GM19239 (cell line): ENCODE results near the gene ALPP.
"Not testable (repeated sequence)": the region's sequence is repeated elsewhere in the genome, so short reads cannot be mapped to it uniquely, and the experiment has no call there.

Source experiments
- DNase-seq: peaks from one replicate; pipeline ENCODE4 v3.0.0; 2011; ENCODE audit warnings: low spot score; ENCODE audit not compliant: insufficient read length
- FAIRE-seq: peaks from 2 replicates; lab custom pipeline; 2011; peaks lifted over from hg19 to GRCh38; lab: Jason Lieb, UNC

The ALPP gene

DNA sequence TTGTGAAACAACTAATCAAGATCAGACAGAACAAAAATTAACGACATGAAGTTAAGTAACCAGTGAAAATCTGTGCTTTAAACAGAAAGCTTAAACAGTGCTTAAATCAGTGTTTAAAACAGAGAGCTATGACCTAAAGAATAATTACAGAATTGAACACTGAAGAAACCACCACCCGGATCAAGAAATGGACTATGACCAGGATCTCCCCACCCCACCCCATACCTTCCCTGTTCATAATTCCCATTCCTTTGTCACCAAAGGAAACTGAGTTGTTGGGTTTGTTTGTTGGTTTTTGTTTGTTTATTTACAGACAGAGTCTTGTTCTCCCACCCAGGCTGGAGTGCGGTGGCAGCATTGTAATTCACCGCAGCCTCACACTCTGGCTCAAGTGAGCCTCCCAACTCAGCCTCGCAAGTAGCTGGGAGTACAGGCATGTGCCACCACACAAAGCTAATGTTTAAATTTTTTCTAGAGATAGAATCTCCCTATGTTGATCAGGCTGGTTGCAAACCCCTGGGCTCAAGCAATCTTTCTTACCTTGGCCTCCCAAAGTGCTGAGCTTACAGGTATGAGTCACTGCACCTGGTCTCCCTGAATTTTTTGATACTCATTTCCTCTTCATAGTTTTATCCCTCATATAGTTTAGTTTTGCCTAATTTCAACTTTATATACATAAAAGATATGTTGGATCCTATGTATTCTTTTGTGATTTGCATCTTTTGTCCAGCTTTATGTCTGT lies 19.9 kb downstream of the ALPP start:
- FAIRE-seq = no peak

GRCh38 chr2:232400256-232401015 lies 21.9 kb downstream of the ALPP start:
- FAIRE-seq (no peak), DNase-seq (no peak)

More for the DNA sequence above, 19.9 kb downstream of the ALPP start:
- DNase-seq = no peak

DNA sequence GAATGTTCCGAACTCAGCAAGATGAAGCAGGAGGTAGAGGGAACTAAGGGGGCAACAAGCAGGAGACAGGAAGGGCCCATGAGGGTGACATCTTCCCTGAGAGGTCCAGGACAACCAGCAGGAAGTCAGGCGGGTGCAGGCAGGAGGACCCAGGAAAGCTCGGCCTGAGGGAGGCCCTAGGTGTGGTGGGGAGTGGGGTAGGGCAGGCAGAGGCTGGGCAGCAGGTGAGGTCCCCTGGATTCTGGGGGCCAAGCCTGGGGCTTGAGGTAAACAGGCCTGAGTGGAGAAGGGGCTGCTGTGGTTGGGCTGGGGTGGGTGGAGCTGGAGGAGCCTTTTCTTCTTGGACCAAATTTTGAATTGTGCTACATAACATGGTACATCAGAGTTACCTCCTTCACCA lies 24.0 kb downstream of the ALPP start:
- no peak for DNase-seq
- no peak for FAIRE-seq

GRCh38 chr2:232405943-232406510 lies 27.5 kb downstream of the ALPP start:
- DNase-seq (no peak), FAIRE-seq (no peak)

DNA sequence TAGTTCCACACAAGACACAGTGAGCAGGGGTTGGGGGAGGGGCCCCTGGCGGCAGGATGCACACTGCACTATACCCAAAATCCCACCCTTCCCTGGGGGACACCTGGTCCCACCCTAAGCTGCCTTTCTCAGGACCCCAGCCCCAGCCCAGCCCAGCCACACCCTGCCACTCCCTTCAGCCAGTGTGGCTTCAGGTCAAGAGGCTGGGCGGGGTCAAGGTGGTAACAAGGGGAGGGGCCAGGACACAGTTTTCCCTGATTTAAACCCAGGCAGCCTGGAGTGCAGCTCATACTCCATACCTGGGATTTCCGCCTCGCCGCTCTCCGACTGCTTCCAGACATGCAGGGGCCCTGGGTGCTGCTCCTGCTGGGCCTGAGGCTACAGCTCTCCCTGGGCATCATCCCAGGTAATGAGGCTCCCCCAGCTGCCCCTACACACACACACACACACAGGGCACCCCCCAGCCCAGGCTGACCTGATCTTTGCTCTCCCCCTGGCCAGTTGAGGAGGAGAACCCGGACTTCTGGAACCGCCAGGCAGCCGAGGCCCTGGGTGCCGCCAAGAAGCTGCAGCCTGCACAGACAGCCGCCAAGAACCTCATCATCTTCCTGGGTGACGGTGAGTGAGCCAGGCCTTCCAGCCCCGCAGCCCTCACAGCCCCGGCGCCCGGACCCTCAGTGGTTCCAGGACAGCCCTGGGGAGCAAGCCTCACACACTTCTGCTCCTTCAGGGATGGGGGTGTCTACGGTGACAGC lies 28.2 kb downstream of the ALPP start, which contains the start of gene ALPG:
Gene ALPG, plus strand, starts transcription at position 289 of the 755 bp plus-strand sequence. Its CDS starts 51 bp downstream, at position 340.
- FAIRE-seq (no peak), DNase-seq (no peak)

DNA sequence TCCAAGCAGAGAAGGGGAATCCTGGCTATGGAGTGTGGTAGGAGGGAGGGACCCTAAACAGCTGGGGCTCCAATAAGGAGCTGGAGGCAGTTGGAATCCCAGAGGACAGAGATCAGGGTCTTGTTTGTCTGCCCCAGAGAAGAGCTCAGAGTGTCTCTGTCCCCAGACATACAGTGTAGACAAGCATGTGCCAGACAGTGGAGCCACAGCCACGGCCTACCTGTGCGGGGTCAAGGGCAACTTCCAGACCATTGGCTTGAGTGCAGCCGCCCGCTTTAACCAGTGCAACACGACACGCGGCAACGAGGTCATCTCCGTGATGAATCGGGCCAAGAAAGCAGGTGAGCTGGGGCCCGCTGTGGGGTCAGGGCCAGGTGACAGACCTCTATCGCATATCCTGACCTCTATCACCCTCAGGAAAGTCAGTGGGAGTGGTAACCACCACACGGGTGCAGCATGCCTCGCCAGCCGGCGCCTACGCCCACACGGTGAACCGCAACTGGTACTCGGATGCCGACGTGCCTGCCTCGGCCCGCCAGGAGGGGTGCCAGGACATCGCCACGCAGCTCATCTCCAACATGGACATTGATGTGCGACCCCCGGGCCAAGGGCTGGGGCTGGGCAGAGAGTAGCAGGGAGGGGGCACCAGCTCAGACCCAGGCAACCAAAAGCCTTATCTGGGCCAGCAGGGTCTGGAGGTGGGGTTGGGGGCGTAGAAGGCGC lies 29.0 kb downstream of the ALPP start:
- DNase-seq, FAIRE-seq: not testable (repeated sequence)

- not testable (repeated sequence) for FAIRE-seq
Observed at GRCh38 chr2:232408269-232408668, 29.7 kb downstream of the ALPP start.

GRCh38 chr2:232409617-232410016 lies 31.1 kb downstream of the ALPP start:
- not testable (repeated sequence) for FAIRE-seq, DNase-seq

More at GRCh38 chr2:232408269-232408668, 29.7 kb downstream of the ALPP start:
- DNase-seq = not testable (repeated sequence)

DNA sequence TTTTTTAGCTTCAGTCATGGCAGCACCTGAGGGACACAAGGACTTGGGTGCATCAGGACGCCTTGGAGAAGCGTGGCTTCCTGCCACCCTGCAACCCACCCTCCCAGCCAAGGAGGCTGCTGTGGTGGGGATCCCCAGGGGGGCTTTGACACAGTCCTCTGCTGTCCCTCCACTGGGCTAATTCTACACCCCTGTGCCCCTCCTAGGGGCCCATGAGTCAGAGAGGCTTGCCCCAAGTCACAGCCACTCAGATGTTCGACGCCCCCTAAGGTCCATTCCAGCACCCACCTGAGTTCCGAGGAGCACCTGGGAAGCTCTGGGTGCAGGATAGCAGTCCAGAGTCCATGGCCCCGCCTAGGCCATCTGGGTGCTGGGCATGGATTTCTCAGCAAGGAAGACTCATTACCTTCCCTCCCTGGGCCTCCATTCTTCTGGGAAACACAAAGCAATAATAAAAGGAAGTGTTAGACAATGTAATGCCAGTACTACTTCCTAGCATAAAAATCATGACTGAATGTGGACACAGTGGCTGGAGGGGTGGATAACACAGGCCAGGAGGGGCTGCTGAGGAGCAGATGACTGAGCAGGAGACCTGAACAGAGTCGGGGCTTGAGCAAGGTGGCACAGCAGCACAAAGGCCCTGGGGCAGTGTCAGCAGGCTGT lies 31.8 kb downstream of the ALPP start:
- DNase-seq (no peak), FAIRE-seq (no peak)

DNA sequence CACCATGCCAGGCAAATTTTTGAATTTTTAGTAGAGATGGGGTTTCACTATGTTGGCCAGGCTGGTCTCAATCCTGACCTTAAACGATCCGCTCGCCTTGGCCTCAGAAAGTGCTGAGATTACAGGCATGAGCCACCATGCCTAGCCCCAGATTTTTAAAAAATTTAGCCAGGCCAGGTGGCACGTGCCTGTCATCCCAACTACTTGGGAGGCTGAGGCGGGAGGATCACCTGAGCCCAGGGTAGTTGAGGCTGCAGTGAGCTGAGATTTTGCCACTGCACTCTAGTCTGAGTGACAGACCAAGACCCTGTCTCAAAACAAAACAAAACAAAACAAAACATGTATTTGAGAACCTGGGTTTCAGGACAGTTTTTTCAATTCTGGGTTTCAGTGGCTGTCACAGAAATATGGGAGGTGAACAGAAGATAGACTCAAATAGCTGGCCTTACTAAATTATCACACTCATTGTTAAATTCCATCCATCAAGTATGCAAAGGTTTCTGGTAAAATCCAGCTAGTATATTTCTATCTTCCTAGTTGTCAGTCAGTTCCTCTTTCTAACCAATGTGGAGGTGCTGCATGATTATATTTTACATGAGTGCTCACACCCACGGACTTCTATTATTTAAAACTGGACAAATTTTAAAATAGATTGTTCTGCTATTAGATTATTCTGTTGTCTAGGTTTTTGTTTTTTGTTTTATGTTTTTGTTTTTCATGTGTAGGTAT lies 33.5 kb downstream of the ALPP start:
- no peak for DNase-seq
- FAIRE-seq = no peak

GRCh38 chr2:232412986-232413385 lies 34.4 kb downstream of the ALPP start:
- DNase-seq = no peak
- FAIRE-seq = peak; percentile 26

DNA sequence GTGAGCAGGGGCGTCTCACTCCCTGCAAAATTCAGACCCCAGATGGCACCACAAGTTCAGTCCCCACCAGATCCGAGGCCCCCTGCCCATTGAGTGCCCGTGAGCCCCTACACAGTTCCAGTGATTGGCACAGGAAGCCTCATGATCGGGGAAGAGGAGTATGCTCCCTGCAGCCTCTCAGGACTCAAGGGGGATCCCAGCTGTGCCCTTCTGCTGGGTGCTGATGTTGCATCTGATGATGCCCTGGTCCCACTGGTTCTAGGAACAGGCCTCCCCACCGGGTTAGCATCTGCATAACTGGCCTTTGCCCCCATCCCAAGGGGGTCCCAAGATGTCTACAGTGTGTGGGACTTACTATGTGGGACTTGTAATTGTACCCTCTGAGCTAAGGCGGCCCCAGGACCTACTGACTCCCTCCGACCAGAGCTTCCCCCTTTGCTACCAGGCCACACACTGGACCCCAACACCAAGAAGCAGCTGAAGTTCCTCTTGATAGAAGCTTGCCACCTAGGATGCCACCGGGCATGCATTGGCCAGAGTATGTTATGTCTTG lies 36.7 kb downstream of the ALPP start:
- no peak for FAIRE-seq
- DNase-seq = no peak

- DNase-seq (no peak), FAIRE-seq (no peak)
Observed at GRCh38 chr2:232415736-232416520, 37.4 kb downstream of the ALPP start.

DNA sequence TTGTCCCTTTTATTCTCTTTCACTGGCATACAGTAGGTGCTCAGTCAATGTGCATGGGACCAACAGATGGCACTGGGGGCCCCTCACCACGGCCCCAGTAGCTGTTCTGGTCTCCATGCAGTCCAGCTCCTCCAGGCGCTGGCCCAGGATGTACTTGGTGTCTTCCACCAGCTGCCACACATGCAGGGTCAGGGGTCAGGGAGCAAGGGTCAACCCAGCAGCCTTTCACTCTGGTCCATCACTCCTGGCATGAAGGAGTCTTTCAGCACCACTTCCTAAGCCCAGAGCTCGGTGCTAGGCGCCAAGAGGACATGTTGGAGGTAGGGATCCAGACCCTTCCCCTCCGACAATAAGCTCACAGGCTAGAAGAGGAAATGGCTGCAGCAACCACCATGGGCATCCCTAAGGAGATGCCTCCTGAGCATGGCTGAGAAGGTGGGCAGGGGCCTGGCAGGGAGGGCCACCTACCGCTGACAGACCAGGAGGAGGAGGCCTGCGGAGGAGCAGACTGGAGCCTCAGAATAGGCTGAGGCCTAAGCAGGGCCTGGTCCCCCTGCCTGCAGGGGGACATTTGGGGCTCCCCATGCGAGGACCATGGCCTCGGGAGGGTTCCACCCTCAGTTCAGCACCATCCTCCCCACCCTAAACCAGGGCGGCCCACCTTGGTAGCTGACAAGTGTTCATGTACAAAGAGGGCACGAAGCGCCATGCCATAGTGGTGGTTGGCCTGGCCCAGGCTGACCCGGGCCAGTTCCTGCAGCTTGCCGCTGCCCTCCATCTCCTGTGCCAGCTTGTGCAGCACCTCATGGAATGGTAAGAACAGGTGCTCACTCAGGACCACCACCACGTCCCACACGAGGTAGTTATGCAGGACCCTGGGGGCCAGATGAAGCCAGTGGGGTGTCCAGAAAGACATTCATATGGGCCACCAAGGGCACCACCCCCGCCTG lies 38.2 kb downstream of the ALPP start:
- DNase-seq (no peak), FAIRE-seq (no peak)

DNA sequence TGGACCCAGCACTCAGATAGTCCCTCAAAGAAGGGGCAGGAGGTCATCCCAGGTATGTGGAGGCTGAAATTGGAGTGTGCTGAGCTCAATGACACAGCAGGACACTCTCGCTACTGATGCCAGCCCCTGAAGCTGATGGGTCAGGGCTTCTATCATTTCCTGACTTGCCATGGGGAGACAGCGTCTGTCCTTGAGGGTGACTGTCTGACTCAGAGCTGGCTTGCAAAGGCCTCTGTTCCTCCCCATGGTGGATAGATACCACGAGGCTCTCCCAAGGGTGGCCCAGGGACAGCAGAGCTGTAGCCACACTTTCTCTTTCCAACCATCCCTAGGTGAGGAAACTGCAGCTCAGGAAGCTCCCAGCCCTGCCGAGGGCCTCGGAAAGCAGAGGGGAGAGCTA lies 38.9 kb downstream of the ALPP start:
- no peak for FAIRE-seq
- no peak for DNase-seq

DNA sequence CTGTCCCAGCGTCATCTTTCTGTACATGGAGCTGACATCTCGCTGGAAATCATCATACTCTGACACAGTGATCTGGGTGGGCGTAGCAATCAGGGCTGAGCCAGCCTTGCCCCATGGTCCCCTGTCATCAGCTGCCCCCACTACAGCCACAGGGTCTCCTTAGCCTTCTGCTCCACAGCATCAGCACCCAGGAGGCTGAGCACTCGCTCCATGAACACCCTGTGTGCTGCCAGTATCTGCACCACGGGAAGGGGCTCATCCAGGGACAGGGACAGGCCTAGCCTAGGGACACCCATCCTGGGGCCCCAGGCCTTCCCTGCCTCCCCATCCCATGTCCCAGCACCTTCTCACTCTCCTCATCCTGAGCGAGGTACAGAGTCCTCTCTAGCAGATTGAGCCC lies 39.5 kb downstream of the ALPP start:
- FAIRE-seq = no peak
- DNase-seq = no peak
